IPS-15b (cell line): Measurements from ENCODE around the gene CACNB1.
A peak's percentile ranks its signal among the peaks of the same experiment; 100 is the strongest.
"Not testable (repeated sequence)": the region's sequence is repeated elsewhere in the genome, so short reads cannot be mapped to it uniquely, and the experiment has no call there.

Experiments
- H3K27me3 ChIP-seq: one replicate; pipeline ENCODE4 v1.6.1; 2013; ENCODE audit warnings: low read length; ENCODE audit not compliant: control insufficient read depth, insufficient read depth
- H3K36me3 ChIP-seq: one replicate; pipeline ENCODE4 v1.6.1; 2013; ENCODE audit warnings: low read length; ENCODE audit not compliant: control insufficient read depth, insufficient read depth
- H3K4me1 ChIP-seq: one replicate; pipeline ENCODE4 v1.6.1; 2013; ENCODE audit warnings: mild to moderate bottlenecking, low read length; ENCODE audit not compliant: control insufficient read depth, insufficient read depth
- H3K4me3 ChIP-seq: one replicate; pipeline ENCODE4 v1.5.1; 2013; ENCODE audit warnings: low read depth, low read length
- H3K9ac ChIP-seq: one replicate; pipeline ENCODE4 v1.6.1; 2013; ENCODE audit warnings: low read depth, mild to moderate bottlenecking, low read length
- H3K9me3 ChIP-seq: one replicate; pipeline ENCODE4 v1.6.1; 2013; ENCODE audit warnings: mild to moderate bottlenecking, low read length; ENCODE audit not compliant: control insufficient read depth, insufficient read depth

Gene CACNB1

GRCh38 chr17:39168503-39168902 is 29.0 kb downstream of the CACNB1 start:
- peaks cover 11% of the 10 kb centered on the region for H3K4me1 ChIP-seq
- H3K9me3 ChIP-seq, H3K36me3 ChIP-seq: not testable (repeated sequence)

GRCh38 chr17:39167476-39167875 is 30.0 kb downstream of the CACNB1 start:
- no peak overlapping the region for H3K9ac ChIP-seq
- no peaks in the 10 kb centered on the region for H3K36me3 ChIP-seq
- H3K27me3 ChIP-seq, result peaks cover 28% of the 10 kb centered on the region
- H3K4me1 ChIP-seq, result peaks cover 7% of the 10 kb centered on the region
- H3K9me3 ChIP-seq, result no peaks in the 10 kb centered on the region
- H3K4me3 ChIP-seq, result no peak overlapping the region

More at GRCh38 chr17:39168503-39168902, 29.0 kb downstream of the CACNB1 start:
- not testable (repeated sequence) for H3K4me3 ChIP-seq, H3K9ac ChIP-seq
- peaks cover 28% of the 10 kb centered on the region for H3K27me3 ChIP-seq

GRCh38 chr17:39166437-39167335 is 30.8 kb downstream of the CACNB1 start:
- Histone ChIP-seq H3K27me3 (peaks cover 28% of the 10 kb centered on the region), H3K4me3 (peak overlapping the region; percentile 91), H3K9me3 (no peaks in the 10 kb centered on the region), H3K4me1 (peaks cover 7% of the 10 kb centered on the region), H3K9ac (no peak overlapping the region), H3K36me3 (no peaks in the 10 kb centered on the region)

- H3K9me3 ChIP-seq, result no peaks in the 10 kb centered on the region
- H3K4me1 ChIP-seq, result peaks cover 7% of the 10 kb centered on the region
- H3K36me3 ChIP-seq, result no peaks in the 10 kb centered on the region
- peaks cover 28% of the 10 kb centered on the region for H3K27me3 ChIP-seq
- peak within 1 kb of the TSS; percentile 91 for H3K4me3 ChIP-seq
- peak within 1 kb of the TSS; percentile 70 for H3K9ac ChIP-seq
Measured at GRCh38 chr17:39165841-39166349, 31.6 kb downstream of the CACNB1 start, which contains the start of gene ARL5C. Gene ARL5C, minus strand, starts transcription at chr17:39166161. Its CDS starts 401 bp downstream, at chr17:39165760.

- H3K9me3 ChIP-seq, result no peaks in the 10 kb centered on the region
- H3K9ac ChIP-seq, result peak overlapping the region; percentile 70
- H3K36me3 ChIP-seq, result no peaks in the 10 kb centered on the region
- peak overlapping the region; percentile 91 for H3K4me3 ChIP-seq
- peaks cover 28% of the 10 kb centered on the region for H3K27me3 ChIP-seq
- peaks cover 7% of the 10 kb centered on the region for H3K4me1 ChIP-seq
Measured at GRCh38 chr17:39165178-39165840, 32.2 kb downstream of the CACNB1 start.

- no peaks in the 10 kb centered on the region for H3K36me3 ChIP-seq
- H3K4me1 ChIP-seq, result peaks cover 7% of the 10 kb centered on the region
- H3K9me3 ChIP-seq, result no peaks in the 10 kb centered on the region
- peak overlapping the region; percentile 91 for H3K4me3 ChIP-seq
- H3K9ac ChIP-seq, result peak overlapping the region; percentile 70
- peaks cover 26% of the 10 kb centered on the region for H3K27me3 ChIP-seq
Measured at GRCh38 chr17:39164675-39165143, 32.8 kb downstream of the CACNB1 start.

- Histone ChIP-seq H3K4me3 (no peak overlapping the region), H3K9ac (no peak overlapping the region), H3K27me3 (peaks cover 21% of the 10 kb centered on the region), H3K9me3 (no peaks in the 10 kb centered on the region), H3K4me1 (peaks cover 3% of the 10 kb centered on the region), H3K36me3 (no peaks in the 10 kb centered on the region)
Measured at GRCh38 chr17:39161962-39162361, 35.5 kb downstream of the CACNB1 start.

- no peaks in the 10 kb centered on the region for H3K9me3 ChIP-seq
- no peaks in the 10 kb centered on the region for H3K27me3 ChIP-seq
- no peaks in the 10 kb centered on the region for H3K36me3 ChIP-seq
- H3K4me3 ChIP-seq, result no peak overlapping the region
- no peak overlapping the region for H3K9ac ChIP-seq
- H3K4me1 ChIP-seq, result no peaks in the 10 kb centered on the region
Measured at GRCh38 chr17:39158623-39159022, 38.8 kb downstream of the CACNB1 start.

- Histone ChIP-seq H3K4me1 (no peaks in the 10 kb centered on the region), H3K36me3 (no peaks in the 10 kb centered on the region), H3K9me3 (no peaks in the 10 kb centered on the region), H3K4me3 (no peak overlapping the region), H3K9ac (no peak overlapping the region), H3K27me3 (peaks cover 4% of the 10 kb centered on the region)
Measured at GRCh38 chr17:39156491-39156890, 41.0 kb downstream of the CACNB1 start.

GRCh38 chr17:39155654-39156053 is 41.8 kb downstream of the CACNB1 start:
- Histone ChIP-seq H3K4me3 (no peak overlapping the region), H3K9ac (no peak overlapping the region), H3K4me1 (peaks cover 2% of the 10 kb centered on the region), H3K36me3 (no peaks in the 10 kb centered on the region), H3K27me3 (peaks cover 9% of the 10 kb centered on the region), H3K9me3 (no peaks in the 10 kb centered on the region)

- Histone ChIP-seq H3K27me3 (peaks cover 26% of the 10 kb centered on the region), H3K9me3 (no peaks in the 10 kb centered on the region), H3K4me3 (peak overlapping the region; percentile 98), H3K36me3 (no peaks in the 10 kb centered on the region), H3K9ac (peak overlapping the region; percentile 83), H3K4me1 (peaks cover 3% of the 10 kb centered on the region)
Measured at GRCh38 chr17:39153599-39154051, 43.8 kb downstream of the CACNB1 start.
